HepG2 (cell line): ENCODE data around the gene CTNNA3. TPM values are rescaled to one million over a fixed set of nuclear protein-coding genes. Genes with fewer than 3 reads are reported as not detected.

Experiments
- ATAC-seq: fragments of 200-7000 bp; cut with Tn5 transposase; 3 replicates; pipeline ENCODE4 v1.9.1; 2020; ENCODE audit warnings: mild to moderate bottlenecking, moderate library complexity
- BruUV-seq: library from RNA; stranded (reverse); fragments of 400-500 nt; replicated peaks from 2 replicates; lab custom pipeline; 2021; lab: Mats Ljungman, UMichigan
- CTCF ChIA-PET: fragments of 300-600 bp; formaldehyde crosslinking; extraction: SDS; loops from one replicate; lab custom pipeline; 2021; ENCODE audit warnings: low total read pairs, inconsistent platforms, low intra/inter-chr PET ratio; lab: Yijun Ruan, JAX
- POLR2A ChIA-PET: fragments of 350-600 bp; sonication (Branson Sonifier 250); formaldehyde crosslinking; loops from one replicate; lab custom pipeline; 2020; ENCODE audit warnings: antibody characterized with exemption, inconsistent platforms; lab: Yijun Ruan, JAX
- DNase-seq: peaks from one replicate; pipeline ENCODE4 v3.0.0-alpha.2; 2015; ENCODE audit warnings: low spot score
- FAIRE-seq: peaks from 3 replicates; lab custom pipeline; 2011; peaks lifted over from hg19 to GRCh38; lab: Jason Lieb, UNC
- H2AFZ ChIP-seq: one replicate; pipeline ENCODE4 v1.6.1; 2011; ENCODE audit warnings: low read length, inconsistent platforms
- H3K27ac ChIP-seq: fragments of 300-600 bp; 3 replicates; pipeline ENCODE4 v1.8.0; 2011; ENCODE audit warnings: mixed run types, mild to moderate bottlenecking, mixed read lengths, low read length, inconsistent platforms; ENCODE audit not compliant: insufficient read depth; ENCODE audit errors: extremely low read length
- H3K27me3 ChIP-seq, 2 experiments: fragments of 200-600 bp in 1 of 2; 2 replicates in 1 of 2; 3 replicates in 1 of 2; pipeline versions ENCODE4 v1.6.0 to v1.8.0; 2011; ENCODE audit warnings: low read length in 2 of 2, mild to moderate bottlenecking in 2 of 2, moderate library complexity in 2 of 2, inconsistent platforms in 1 of 2; ENCODE audit not compliant: insufficient read depth in 2 of 2, control insufficient read depth in 1 of 2
- H3K36me3 ChIP-seq, 2 experiments: fragments of 200-600 bp in 1 of 2; replicated peaks in 1 of 2; 2 replicates in 1 of 2; 3 replicates in 1 of 2; pipeline versions ENCODE4 v1.5.1 to v1.8.0; 2011; ENCODE audit warnings: low read length in 2 of 2, inconsistent platforms in 1 of 2; ENCODE audit not compliant: insufficient read depth in 2 of 2, control insufficient read depth in 1 of 2
- H3K4me1 ChIP-seq: 2 replicates; pipeline ENCODE4 v1.5.1; 2012; ENCODE audit warnings: low read length, inconsistent platforms; ENCODE audit not compliant: insufficient read depth
- H3K4me2 ChIP-seq: 2 replicates; pipeline ENCODE4 v1.6.0; 2011; ENCODE audit warnings: low read depth, low read length, inconsistent platforms
- H3K4me3 ChIP-seq, 3 experiments: fragments of 200-600 bp in 1 of 3; sonication (generic), shearing (Covaris generic) in 1 of 3; replicated peaks in 1 of 3; 2 replicates each; pipeline ENCODE4 v1.5.1; 2011 to 2016; ENCODE audit warnings: low read length in 3 of 3, inconsistent platforms in 2 of 3, low read depth in 2 of 3, mild to moderate bottlenecking in 2 of 3, control low read depth in 1 of 3, mixed read lengths in 1 of 3; ENCODE audit not compliant: insufficient read depth in 1 of 3
- H3K79me2 ChIP-seq: one replicate; pipeline ENCODE4 v1.6.1; 2011; ENCODE audit warnings: low read length, inconsistent platforms; ENCODE audit not compliant: insufficient read depth
- H3K9ac ChIP-seq: 2 replicates; pipeline ENCODE4 v1.6.0; 2011; ENCODE audit warnings: mild to moderate bottlenecking, low read depth, low read length, inconsistent platforms; ENCODE audit not compliant: insufficient read depth
- H3K9me3 ChIP-seq: 2 replicates; pipeline ENCODE4 v1.5.1; 2012; ENCODE audit warnings: mild to moderate bottlenecking, low read length
- H4K20me1 ChIP-seq: 2 replicates; pipeline ENCODE4 v1.6.0; 2011; ENCODE audit warnings: inconsistent platforms, mild to moderate bottlenecking, low read length, moderate library complexity; ENCODE audit not compliant: insufficient read depth
- CEBPZ ChIP-seq: IDR thresholded peaks from 2 replicates; pipeline ENCODE4 v1.6.1; 2012; ENCODE audit warnings: low read length, improper control_type of control experiment
- CERS6 ChIP-seq: sonication (generic); formaldehyde crosslinking; IDR thresholded peaks from 2 replicates; pipeline ENCODE4 v1.5.0; 2020; ENCODE audit warnings: missing genetic modification reagents
- DDIT3 ChIP-seq: sonication (generic); formaldehyde crosslinking; IDR thresholded peaks from 2 replicates; pipeline ENCODE4 v1.4.0; 2020; ENCODE audit warnings: mild to moderate bottlenecking, missing genetic modification reagents
- HNRNPUL1 ChIP-seq: fragments of 200-400 bp; formaldehyde crosslinking; IDR thresholded peaks from 2 replicates; pipeline ENCODE4 v1.6.1; 2017; ENCODE audit warnings: low read depth, mild to moderate bottlenecking, low read length, moderate library complexity
- MAFG ChIP-seq: sonication (generic); formaldehyde crosslinking; IDR thresholded peaks from 2 replicates; pipeline ENCODE4 v1.5.1; 2020; ENCODE audit warnings: mild to moderate bottlenecking, missing genetic modification reagents
- MATR3 ChIP-seq: sonication (generic); formaldehyde crosslinking; IDR thresholded peaks from 2 replicates; pipeline ENCODE4 v1.4.0; 2020; ENCODE audit warnings: missing genetic modification reagents
- MEIS1 ChIP-seq: sonication (generic); formaldehyde crosslinking; IDR thresholded peaks from 2 replicates; pipeline ENCODE4 v1.9.0; 2021; ENCODE audit warnings: mild to moderate bottlenecking, missing genetic modification reagents, moderate library complexity, borderline replicate concordance
- NPAS2 ChIP-seq: sonication (generic); formaldehyde crosslinking; IDR thresholded peaks from 2 replicates; pipeline ENCODE4 v1.8.0; 2022; ENCODE audit warnings: mild to moderate bottlenecking, missing genetic modification reagents, borderline replicate concordance
- SP140L ChIP-seq: sonication (generic); formaldehyde crosslinking; IDR thresholded peaks from 2 replicates; pipeline ENCODE4 v1.4.0; 2020; ENCODE audit warnings: missing genetic modification reagents, borderline replicate concordance
- ZBTB44 ChIP-seq: sonication (generic); formaldehyde crosslinking; IDR thresholded peaks from 2 replicates; pipeline ENCODE4 v1.4.0; 2020; ENCODE audit warnings: missing genetic modification reagents
- ZFYVE20 ChIP-seq: sonication (generic); formaldehyde crosslinking; IDR thresholded peaks from 2 replicates; pipeline ENCODE4 v1.8.0; 2023; ENCODE audit warnings: low read depth, mild to moderate bottlenecking, moderate library complexity, missing genetic modification reagents, borderline replicate concordance
- WGBS: methylation state at CpG from one replicate; pipeline ENCODE4 v1.1.6; 2017; ENCODE audit warnings: low lambda C conversion rate; 5-methylcytosine and 5-hydroxymethylcytosine counted together
- in situ Hi-C: cut with HindIII; loops from 2 replicates; pipeline ENCODE4 v1.10.0; 2017; ENCODE audit warnings: low pct_unique_long_range_greater_than_20kb; ENCODE audit not compliant: extremely low pct_ligation_motif_present
- intact Hi-C: fragments of 100-400 bp; cut with micrococcal nuclease; formaldehyde crosslinking; loops from one replicate; pipeline ENCODE4 v1.10.0; 2022; ENCODE audit not compliant: unreplicated experiment
- polyA plus RNA-seq, 8 experiments: library from polyadenylated mRNA; depleted of rRNA in 3 of 8; stranded (reverse) in 7 of 8; unstranded in 1 of 8; fragments of >200 nt; fragmentation: Illumina TruSeq in 4 of 8; extraction: Trizol in 4 of 8; gene quantifications; 2 replicates each; pipeline versions ENCODE4 v1.2.1 to v1.2.3, GENCODE V29; 2011 to 2016; ENCODE audit warnings: low read depth in 4 of 8, missing spikeins in 1 of 8, mixed read lengths in 1 of 8; ENCODE audit not compliant: insufficient read depth in 1 of 8
- total RNA-seq, 5 experiments: library from RNA; depleted of rRNA; stranded (reverse); fragments of >200 nt; fragmentation: Illumina TruSeq; extraction: Trizol; gene quantifications; 2 replicates each; pipeline ENCODE4 v1.2.3, GENCODE V29; 2016; ENCODE audit warnings: low read depth in 1 of 5

CTNNA3 gene
- total and polyA plus RNA-seq, 2 of the 13 experiments (the other 11 are each of a cell fraction or from before 2014, with no cell fraction given), result not detected

GRCh38 chr10:66780796-66781195, 915.2 kb downstream of the CTNNA3 start (continued):
- no peak for TF ChIP-seq HNRNPUL1

- CTCF ChIA-PET, result no interaction called here
- no TSS peak for BruUV-seq
Measured at GRCh38 chr10:66778351-66778750, 917.6 kb downstream of the CTNNA3 start.

GRCh38 chr10:66777665-66778064, 918.3 kb downstream of the CTNNA3 start:
- WGBS, result 0% methylated on average over 2 of the region's 2 CpGs
- DNase-seq (no peak), ATAC-seq (no peak), FAIRE-seq (no peak)
- Histone ChIP-seq H3K4me1 (no peaks in the 10 kb centered on the region), H2AFZ (no peak overlapping the region), H3K36me3 (no peaks in the 10 kb centered on the region), H3K4me3 (no peak overlapping the region), H3K4me2 (no peak overlapping the region), H3K27ac (no peak overlapping the region), H3K27me3 (no peaks in the 10 kb centered on the region), H3K9me3 (no peaks in the 10 kb centered on the region), H3K9ac (no peak overlapping the region), H4K20me1 (no peaks in the 10 kb centered on the region), H3K79me2 (no peaks in the 10 kb centered on the region)
- no TSS peak for BruUV-seq
- CTCF ChIA-PET, result no interaction called here
- in situ Hi-C loops (no loop called here), intact Hi-C loops (no loop called here)
- POLR2A ChIA-PET, result no interaction called here
- TF ChIP-seq SP140L (CRISPR knock-in tag) (no peak), CEBPZ (no peak), CERS6 (CRISPR knock-in tag) (no peak), MAFG (CRISPR knock-in tag) (no peak), ZBTB44 (CRISPR knock-in tag) (no peak), MEIS1 (no peak), DDIT3 (CRISPR knock-in tag) (no peak), NPAS2 (CRISPR knock-in tag) (no peak)

More at GRCh38 chr10:66778351-66778750, 917.6 kb downstream of the CTNNA3 start:
- Histone ChIP-seq H3K9me3 (no peaks in the 10 kb centered on the region), H2AFZ (no peak overlapping the region), H3K4me2 (no peak overlapping the region), H3K4me1 (no peaks in the 10 kb centered on the region), H4K20me1 (no peaks in the 10 kb centered on the region), H3K36me3 (no peaks in the 10 kb centered on the region), H3K9ac (no peak overlapping the region), H3K27ac (no peak overlapping the region), H3K79me2 (no peaks in the 10 kb centered on the region), H3K27me3 (no peaks in the 10 kb centered on the region), H3K4me3 (no peak overlapping the region)
- WGBS, result 29% methylated on average over 4 of the region's 4 CpGs
- POLR2A ChIA-PET, result no interaction called here
- ATAC-seq (no peak), FAIRE-seq (no peak), DNase-seq (no peak)
- TF ChIP-seq ZFYVE20 (CRISPR knock-in tag) (no peak), MATR3 (CRISPR knock-in tag) (no peak)
- in situ Hi-C loops, result no loop called here
- intact Hi-C loops, result no loop called here
